ENCODE measurements around the gene EHMT1.

GRCh38 chr9:137709411-137710101, 90.8 kb downstream of the EHMT1 start:
- no peak for TF ChIP-seq USF1 (IDR thresholded peaks at IDR 0.05; ENCODE audit: borderline replicate concordance, extremely low read length, insufficient read depth, low read depth, low read length)
- TF ChIP-seq ZBTB11 (CRISPR knock-in tag; IDR thresholded peaks at IDR 0.05), result no peak

All from GM12878 (cell line).